OCI-LY1 (cell line): ENCODE results near the gene VAV2.

ENCODE experiments used
- H2AFZ ChIP-seq: fragments of 200-600 bp; sonication (generic), shearing (Covaris generic); 2 replicates; pipeline ENCODE4 v1.6.0; 2014; ENCODE audit warnings: antibody characterized with exemption, mild to moderate bottlenecking, low read length
- H3F3A ChIP-seq: fragments of 200-600 bp; sonication (generic), shearing (Covaris generic); 2 replicates; pipeline ENCODE4 v1.6.0; 2014; ENCODE audit warnings: mild to moderate bottlenecking, antibody characterized with exemption, low read length, moderate library complexity; ENCODE audit not compliant: insufficient read depth
- H3K27ac ChIP-seq: fragments of 200-600 bp; sonication (generic); 2 replicates; pipeline ENCODE4 v1.5.1; 2014; ENCODE audit warnings: low read length, mixed run types, mild to moderate bottlenecking, low read depth; ENCODE audit not compliant: poor library complexity, severe bottlenecking
- H3K27me3 ChIP-seq: fragments of 200-600 bp; sonication (generic); 2 replicates; pipeline ENCODE4 v1.6.0; 2014; ENCODE audit warnings: antibody characterized with exemption, mild to moderate bottlenecking, low read length, moderate library complexity; ENCODE audit not compliant: insufficient read depth
- H3K36me3 ChIP-seq: fragments of 200-600 bp; sonication (generic); 2 replicates; pipeline ENCODE4 v1.6.1; 2014; ENCODE audit warnings: mild to moderate bottlenecking, antibody characterized with exemption, low read length, moderate library complexity, mixed read lengths; ENCODE audit not compliant: insufficient read depth
- H3K4me1 ChIP-seq: fragments of 200-600 bp; sonication (generic); 2 replicates; pipeline ENCODE4 v1.5.1; 2014; ENCODE audit warnings: mild to moderate bottlenecking, low read length, moderate library complexity; ENCODE audit not compliant: insufficient read depth, severe bottlenecking
- H3K4me2 ChIP-seq: fragments of 200-600 bp; sonication (generic), shearing (Covaris generic); 2 replicates; pipeline ENCODE4 v1.6.1; 2014; ENCODE audit warnings: low read length
- H3K4me3 ChIP-seq: fragments of 200-600 bp; sonication (generic); 2 replicates; pipeline ENCODE4 v1.5.1; 2014; ENCODE audit warnings: low read length, low read depth, mild to moderate bottlenecking, mixed read lengths; ENCODE audit not compliant: poor library complexity, severe bottlenecking
- H3K79me2 ChIP-seq: fragments of 200-600 bp; shearing (Covaris generic); 2 replicates; pipeline ENCODE4 v1.6.1; 2016; ENCODE audit warnings: mixed run types, low read length, mixed read lengths; ENCODE audit not compliant: insufficient read depth
- H3K9ac ChIP-seq: fragments of 200-600 bp; sonication (generic), shearing (Covaris generic); 2 replicates; pipeline ENCODE4 v1.6.1; 2014; ENCODE audit warnings: mild to moderate bottlenecking, low read length, mixed read lengths
- H3K9me2 ChIP-seq: fragments of 200-600 bp; sonication (generic), shearing (Covaris generic); 2 replicates; pipeline ENCODE4 v1.6.1; 2014; ENCODE audit warnings: low read depth, mild to moderate bottlenecking, low read length, mixed read lengths
- H3K9me3 ChIP-seq: fragments of 200-600 bp; shearing (Covaris generic); 2 replicates; pipeline ENCODE4 v1.6.1; 2014; ENCODE audit warnings: low read length, mixed read lengths
- H4K20me1 ChIP-seq: fragments of 200-600 bp; sonication (generic), shearing (Covaris generic); 2 replicates; pipeline ENCODE4 v1.6.0; 2016; ENCODE audit warnings: mild to moderate bottlenecking, low read length; ENCODE audit not compliant: insufficient read depth
- CTCF ChIP-seq: fragments of 200-600 bp; sonication (generic), shearing (Covaris generic); IDR thresholded peaks from 2 replicates; pipeline ENCODE4 v1.5.1; 2017; ENCODE audit warnings: mild to moderate bottlenecking, antibody characterized with exemption, low read length, moderate library complexity, mixed read lengths
- EZH2 ChIP-seq: fragments of 200-600 bp; sonication (generic), shearing (Covaris generic); IDR thresholded peaks from 2 replicates; pipeline ENCODE4 v1.8.0; 2017; ENCODE audit warnings: borderline replicate concordance, mixed run types, mild to moderate bottlenecking, antibody characterized with exemption, low read length, moderate library complexity, mixed read lengths

Gene VAV2

DNA sequence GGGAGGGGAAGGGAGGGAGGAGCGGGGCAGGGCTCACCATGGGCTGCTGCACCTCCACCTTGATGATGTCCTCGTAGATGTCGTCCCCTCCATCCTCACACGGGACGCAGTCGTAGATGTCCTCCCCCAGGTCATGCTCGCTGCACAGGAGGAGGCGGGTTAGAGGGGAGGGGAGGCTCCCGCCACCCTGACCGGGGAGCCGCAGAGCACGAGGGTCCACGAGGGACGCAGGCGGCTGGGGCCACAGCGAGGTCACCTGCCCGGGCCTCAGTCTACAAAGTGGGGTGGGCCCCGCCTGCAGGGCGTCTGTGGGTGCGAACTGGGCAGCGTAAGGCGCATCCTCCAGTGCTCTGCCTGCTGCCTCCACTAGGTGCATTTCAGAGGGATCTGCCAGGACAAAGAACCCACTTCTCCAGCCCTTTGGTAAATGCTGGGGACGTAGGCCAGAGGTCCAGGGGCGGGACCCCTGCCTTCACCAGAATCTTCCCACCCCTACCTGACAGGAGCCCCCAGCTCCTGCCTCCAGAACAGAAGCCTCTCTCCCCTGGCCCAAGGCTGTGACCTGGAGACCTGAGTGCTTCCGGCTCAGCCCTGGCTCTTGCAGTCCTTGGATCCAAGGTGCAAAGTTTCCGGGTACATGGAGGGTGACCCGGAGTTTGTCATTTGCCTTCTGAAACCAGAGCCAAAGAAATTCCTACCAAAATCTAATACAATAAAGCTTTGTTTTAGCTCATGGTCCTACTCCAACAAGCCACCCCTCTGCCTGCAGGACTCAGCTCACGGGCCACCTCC, 179.9 kb downstream of the VAV2 start:
- Histone ChIP-seq H3K9me2 (no peaks in the 10 kb centered on the region), H3K79me2 (no peaks in the 10 kb centered on the region), H3K9ac (no peak overlapping the region), H4K20me1 (no peaks in the 10 kb centered on the region), H3K4me3 (no peak overlapping the region), H3F3A (no peaks in the 10 kb centered on the region), H3K9me3 (no peaks in the 10 kb centered on the region), H3K36me3 (no peaks in the 10 kb centered on the region), H2AFZ (no peak overlapping the region), H3K4me1 (no peaks in the 10 kb centered on the region), H3K4me2 (no peak overlapping the region), H3K27ac (no peak overlapping the region), H3K27me3 (peaks cover 16% of the 10 kb centered on the region; the same call in 1 of the 2 replicates)
- TF ChIP-seq EZH2: no peak
- TF ChIP-seq CTCF: no peak

DNA sequence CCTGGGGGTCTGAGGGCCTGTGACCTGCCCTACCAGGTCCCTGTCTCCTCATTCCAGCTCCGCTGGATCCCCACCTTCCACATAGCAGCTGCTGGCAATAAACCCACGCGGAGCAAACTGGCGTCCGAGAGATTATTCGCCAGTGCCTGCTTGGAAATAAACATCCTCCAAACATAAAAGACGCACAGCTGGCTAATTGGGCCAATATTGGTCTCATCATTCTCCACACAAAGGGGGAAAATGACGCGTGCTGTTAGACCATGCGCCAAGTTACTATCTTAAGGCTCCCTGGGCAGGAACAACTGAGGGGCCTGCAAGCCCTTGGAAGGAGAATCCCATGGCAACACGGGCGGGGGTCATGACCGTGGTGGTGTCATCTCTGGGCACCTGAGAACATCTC, 180.7 kb downstream of the VAV2 start:
- no peak overlapping the region for H3K4me3 ChIP-seq
- no peak overlapping the region for H3K27ac ChIP-seq
- no peaks in the 10 kb centered on the region for H4K20me1 ChIP-seq
- H3F3A ChIP-seq: no peaks in the 10 kb centered on the region
- H3K9me2 ChIP-seq: no peaks in the 10 kb centered on the region
- H3K4me2 ChIP-seq: no peak overlapping the region
- H3K9ac ChIP-seq: no peak overlapping the region
- no peaks in the 10 kb centered on the region for H3K9me3 ChIP-seq
- H2AFZ ChIP-seq: no peak overlapping the region
- no peaks in the 10 kb centered on the region for H3K36me3 ChIP-seq
- TF ChIP-seq CTCF: no peak
- no peak for TF ChIP-seq EZH2
- no peaks in the 10 kb centered on the region for H3K79me2 ChIP-seq
- H3K4me1 ChIP-seq: no peaks in the 10 kb centered on the region
- H3K27me3 ChIP-seq: peaks cover 16% of the 10 kb centered on the region; the same call in 1 of the 2 replicates

DNA sequence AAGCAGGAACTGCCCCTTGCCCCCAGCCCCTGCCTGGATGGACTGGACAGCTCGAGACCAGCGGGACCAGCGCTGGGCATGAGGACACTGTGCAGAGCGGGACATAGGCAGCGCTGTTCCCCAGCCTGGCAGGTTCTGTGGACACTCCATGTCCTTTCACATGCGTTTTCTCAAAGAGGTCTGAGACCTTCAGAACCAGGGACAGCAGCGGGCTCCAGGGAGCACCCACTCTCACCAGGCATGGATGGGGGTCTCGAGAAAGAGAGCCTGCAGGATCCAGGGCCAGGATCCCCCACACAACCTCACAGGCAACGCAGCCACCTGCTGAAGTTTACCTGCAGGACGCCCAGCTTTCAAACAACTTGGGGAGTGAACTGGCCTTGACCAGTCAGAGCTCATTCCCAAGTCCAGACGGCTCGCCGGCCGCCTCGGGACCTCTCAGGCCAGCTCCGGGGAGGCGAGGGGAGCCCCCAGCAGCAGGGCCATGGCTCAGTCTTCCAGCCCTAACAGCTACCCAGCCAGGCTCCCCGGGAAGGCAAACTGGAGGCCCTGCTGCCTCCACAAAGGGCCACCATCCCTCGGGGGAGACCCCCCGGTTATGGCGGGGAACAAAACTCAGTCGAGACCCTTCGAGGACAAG, 181.4 kb downstream of the VAV2 start:
- H3K4me3 ChIP-seq: no peak overlapping the region
- no peaks in the 10 kb centered on the region for H3K79me2 ChIP-seq
- H3K27ac ChIP-seq: no peak overlapping the region
- no peak overlapping the region for H3K4me2 ChIP-seq
- no peaks in the 10 kb centered on the region for H3F3A ChIP-seq
- H3K9me3 ChIP-seq: no peaks in the 10 kb centered on the region
- no peaks in the 10 kb centered on the region for H3K9me2 ChIP-seq
- no peak overlapping the region for H2AFZ ChIP-seq
- H3K36me3 ChIP-seq: no peaks in the 10 kb centered on the region
- H3K27me3 ChIP-seq: peaks cover 15% of the 10 kb centered on the region; the same call in 1 of the 2 replicates
- H3K4me1 ChIP-seq: no peaks in the 10 kb centered on the region
- no peaks in the 10 kb centered on the region for H4K20me1 ChIP-seq
- no peak overlapping the region for H3K9ac ChIP-seq
- no peak for TF ChIP-seq EZH2
- TF ChIP-seq CTCF: no peak
